ENCODE data around the gene ANKRD12. TPM values are rescaled to one million over a fixed set of nuclear protein-coding genes. Genes with fewer than 3 reads are reported as not detected.

The ANKRD12 gene
- total and polyA plus RNA-seq, 10 of the 15 experiments (the other 5 are each of a cell fraction or from before 2014, with no cell fraction given), result 5.9 to 45.7 (median 20.2) TPM

- H3K4me1 ChIP-seq (ENCODE audit: control insufficient read depth, insufficient read depth, low read length), result no peaks in the 10 kb centered on the region
- FAIRE-seq (no peak), DNase-seq (ENCODE audit: low read depth, low spot score) (no peak), ATAC-seq (no peak)
- no peak overlapping the region for H3K27ac ChIP-seq (ENCODE audit: control insufficient read depth, insufficient read depth)
- no peaks in the 10 kb centered on the region; a peak in 1 of 4 replicates for H3K36me3 ChIP-seq (ENCODE audit: control insufficient read depth in 2 of 2, insufficient read depth in 2 of 2, low read length in 1 of 2)
- RAD21 ChIA-PET (ENCODE audit: unreplicated experiment), result no interaction called here
- no peak overlapping the region for H3K4me3 ChIP-seq
- CTCF ChIA-PET, result no interaction called here
- no peaks in the 10 kb centered on the region for H4K20me1 ChIP-seq (ENCODE audit: control insufficient read depth, insufficient read depth)
- intact Hi-C loops (cut with micrococcal nuclease; ENCODE audit: unreplicated experiment) (loop anchor here (10.0 kb wide), 1 partner anchor 226 kb away; the partner anchor contains the start of gene RALBP1), in situ Hi-C loops (cut with MboI) (no loop called here)
- no peak overlapping the region for H2AFZ ChIP-seq (ENCODE audit: control insufficient read depth, low read depth, low read length)
- SMC1A ChIA-PET (ENCODE audit: uncharacterized antibody, unreplicated experiment), result no interaction called here
- WGBS (ENCODE audit: insufficient coverage, insufficient replicate concordance, low lambda C conversion rate, missing lambda C conversion rate), result 100% methylated on average over 4 of the region's 4 CpGs
- H3K9ac ChIP-seq (ENCODE audit: control insufficient read depth, insufficient read depth, low read length), result no peak overlapping the region
- POLR2A ChIA-PET, result no interaction called here
- no peaks in the 10 kb centered on the region for H3K9me3 ChIP-seq (replicated peaks; ENCODE audit: control insufficient read depth, insufficient read depth, low read length)
- H3K79me2 ChIP-seq (ENCODE audit: control insufficient read depth, insufficient read depth, low read length), result no peaks in the 10 kb centered on the region
- H3K27me3 ChIP-seq (replicated peaks in 1 of 2; ENCODE audit: control insufficient read depth in 2 of 2, insufficient read depth in 2 of 2, low read length in 1 of 2), result no peaks in the 10 kb centered on the region
- BruUV-seq (replicated peaks), result no TSS peak
- H3K4me2 ChIP-seq (ENCODE audit: control insufficient read depth, insufficient read depth), result no peak overlapping the region
- no peak for TF ChIP-seq SIX5 (IDR thresholded peaks at IDR 0.05; ENCODE audit: low read depth, low read length, severe bottlenecking)
- TF ChIP-seq CBX5 (IDR thresholded peaks at IDR 0.05; ENCODE audit: low read depth), result no peak
- no peak for TF ChIP-seq IKZF1 (conservative IDR thresholded peaks at IDR 0.05)
- TF ChIP-seq POU2F2 (IDR thresholded peaks at IDR 0.05; ENCODE audit: borderline replicate concordance, low read depth, low read length), result no peak
- TF ChIP-seq USF2 (IDR thresholded peaks at IDR 0.05; ENCODE audit: borderline replicate concordance, low read depth, low read length), result no peak
- no peak for TF ChIP-seq RAD21 (IDR thresholded peaks at IDR 0.05; ENCODE audit: insufficient read depth, low read depth, low read length)
- TF ChIP-seq ZNF592 (IDR thresholded peaks at IDR 0.05), result no peak
- no peak for TF ChIP-seq SUZ12 (IDR thresholded peaks at IDR 0.05; ENCODE audit: unreplicated experiment)
- TF ChIP-seq TCF12 (IDR thresholded peaks at IDR 0.05; ENCODE audit: low read depth, low read length), result no peak
- TF ChIP-seq CUX1 (IDR thresholded peaks at IDR 0.05; ENCODE audit: insufficient replicate concordance, low read depth, low read length), result no peak
- no peak for TF ChIP-seq BCL11A (IDR thresholded peaks at IDR 0.05; ENCODE audit: low read depth, low read length)
Measured at GRCh38 chr18:9248661-9249060, 112.1 kb downstream of the ANKRD12 start.

Measured in GM12878 (cell line).